ENCODE measurements around the gene ZNF653.

DNA sequence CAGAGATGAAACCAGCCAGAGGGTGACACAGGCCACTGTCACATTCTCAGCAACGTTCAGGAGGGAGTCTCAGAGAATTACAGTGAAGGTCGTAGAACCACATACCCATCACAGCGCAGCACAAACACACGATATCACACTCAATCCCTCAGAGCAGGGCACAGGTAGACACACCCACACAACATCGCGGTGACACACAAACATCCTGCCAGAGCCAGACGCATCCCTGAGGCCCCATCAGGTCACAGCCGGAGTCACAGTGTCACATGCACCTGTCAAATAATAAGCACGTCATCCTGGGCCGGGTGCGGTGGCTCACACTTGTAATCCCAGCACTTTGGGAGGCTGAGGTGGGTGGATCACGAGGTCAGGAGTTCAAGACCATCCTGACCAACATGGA is 42.2 kb downstream of the ZNF653 start:
- TF ChIP-seq, protein P1, sequence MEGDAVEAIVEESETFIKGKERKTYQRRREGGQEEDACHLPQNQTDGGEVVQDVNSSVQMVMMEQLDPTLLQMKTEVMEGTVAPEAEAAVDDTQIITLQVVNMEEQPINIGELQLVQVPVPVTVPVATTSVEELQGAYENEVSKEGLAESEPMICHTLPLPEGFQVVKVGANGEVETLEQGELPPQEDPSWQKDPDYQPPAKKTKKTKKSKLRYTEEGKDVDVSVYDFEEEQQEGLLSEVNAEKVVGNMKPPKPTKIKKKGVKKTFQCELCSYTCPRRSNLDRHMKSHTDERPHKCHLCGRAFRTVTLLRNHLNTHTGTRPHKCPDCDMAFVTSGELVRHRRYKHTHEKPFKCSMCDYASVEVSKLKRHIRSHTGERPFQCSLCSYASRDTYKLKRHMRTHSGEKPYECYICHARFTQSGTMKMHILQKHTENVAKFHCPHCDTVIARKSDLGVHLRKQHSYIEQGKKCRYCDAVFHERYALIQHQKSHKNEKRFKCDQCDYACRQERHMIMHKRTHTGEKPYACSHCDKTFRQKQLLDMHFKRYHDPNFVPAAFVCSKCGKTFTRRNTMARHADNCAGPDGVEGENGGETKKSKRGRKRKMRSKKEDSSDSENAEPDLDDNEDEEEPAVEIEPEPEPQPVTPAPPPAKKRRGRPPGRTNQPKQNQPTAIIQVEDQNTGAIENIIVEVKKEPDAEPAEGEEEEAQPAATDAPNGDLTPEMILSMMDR (IDR thresholded peaks at IDR 0.05), result no peak
- TF ChIP-seq ZFX (IDR thresholded peaks at IDR 0.05; ENCODE audit: borderline replicate concordance), result no peak
